NCI-H524 (cell line): ENCODE data around the gene ASB5.
"Not testable (repeated sequence)": the region's sequence is repeated elsewhere in the genome, so short reads cannot be mapped to it uniquely, and the experiment has no call there.

Experiments
- DNase-seq, 2 experiments: peaks; one replicate each; lab custom pipeline; 2025; lab: John Stamatoyannopoulos, UW

Gene ASB5

GRCh38 chr4:176268963-176269362 is at the start of gene ASB5:
Gene ASB5, minus strand, starts transcription at chr4:176269222. Its CDS starts 114 bp downstream, at chr4:176269108.
- DNase-seq: no peak

- DNase-seq: no peak
Observed at GRCh38 chr4:176313596-176314336, 44.7 kb upstream of the ASB5 start.

GRCh38 chr4:176309772-176310171 is 40.8 kb upstream of the ASB5 start:
- no peak for DNase-seq

GRCh38 chr4:176309046-176309445 is 40.0 kb upstream of the ASB5 start:
- no peak for DNase-seq

GRCh38 chr4:176308441-176308840 is 39.4 kb upstream of the ASB5 start:
- DNase-seq: no peak

GRCh38 chr4:176307666-176307930 is 38.6 kb upstream of the ASB5 start:
- no peak for DNase-seq

GRCh38 chr4:176306837-176307665 is 38.0 kb upstream of the ASB5 start:
- no peak for DNase-seq

GRCh38 chr4:176303938-176304337 is 34.9 kb upstream of the ASB5 start:
- DNase-seq: no peak

GRCh38 chr4:176302283-176303275 is 33.6 kb upstream of the ASB5 start:
- no peak for DNase-seq

GRCh38 chr4:176300565-176300964 is 31.5 kb upstream of the ASB5 start:
- DNase-seq: no peak

GRCh38 chr4:176300036-176300435 is 31.0 kb upstream of the ASB5 start:
- DNase-seq: no peak

- DNase-seq: no peak
Observed at GRCh38 chr4:176298664-176299063, 29.6 kb upstream of the ASB5 start.

GRCh38 chr4:176295907-176296306 is 26.9 kb upstream of the ASB5 start:
- DNase-seq: not testable (repeated sequence)

- DNase-seq: no peak
Observed at GRCh38 chr4:176293660-176294059, 24.6 kb upstream of the ASB5 start.

GRCh38 chr4:176292920-176293319 is 23.9 kb upstream of the ASB5 start:
- no peak for DNase-seq

GRCh38 chr4:176291748-176292147 is 22.7 kb upstream of the ASB5 start:
- no peak for DNase-seq

- DNase-seq: no peak
Observed at GRCh38 chr4:176290520-176290919, 21.5 kb upstream of the ASB5 start.

GRCh38 chr4:176289561-176289960 is 20.5 kb upstream of the ASB5 start:
- DNase-seq: no peak

- DNase-seq: no peak
Observed at GRCh38 chr4:176288020-176288419, 19.0 kb upstream of the ASB5 start.

GRCh38 chr4:176287546-176287945 is 18.5 kb upstream of the ASB5 start:
- no peak for DNase-seq

- DNase-seq: no peak
Observed at GRCh38 chr4:176286728-176287127, 17.7 kb upstream of the ASB5 start.

- DNase-seq: not testable (repeated sequence)
Observed at GRCh38 chr4:176279560-176279959, 10.5 kb upstream of the ASB5 start.
